Activated CD8-positive, alpha-beta memory T cell treated with anti-CD3 and anti-CD28 coated beads, Interleukin-2, amount 50 U/mL, for 24 hours (primary cell): ENCODE measurements around the gene MPC1.
"Not testable (repeated sequence)": the region's sequence is repeated elsewhere in the genome, so short reads cannot be mapped to it uniquely, and the experiment has no call there.

ENCODE experiments used
- DNase-seq: peaks from one replicate; pipeline ENCODE4 v3.0.0-alpha.2; 2020; ENCODE audit errors: extremely low read depth

MPC1 gene

GRCh38 chr6:166345672-166346071 lies 37.1 kb downstream of the MPC1 start:
- DNase-seq: not testable (repeated sequence)

- DNase-seq: not testable (repeated sequence)
Measured at GRCh38 chr6:166344921-166345320, 37.8 kb downstream of the MPC1 start.

- no peak for DNase-seq
Measured at GRCh38 chr6:166344240-166344639, 38.5 kb downstream of the MPC1 start.

- DNase-seq: no peak
Measured at GRCh38 chr6:166343150-166343487, 39.6 kb downstream of the MPC1 start.

- peak; percentile 68 for DNase-seq
Measured at GRCh38 chr6:166342349-166343149, 40.2 kb downstream of the MPC1 start, which contains the start of gene SFT2D1. SFT2D1 (minus strand) TSS chr6:166342545; CDS start chr6:166342481, 64 bp downstream.

GRCh38 chr6:166341977-166342348 lies 40.8 kb downstream of the MPC1 start:
- no peak for DNase-seq

GRCh38 chr6:166341464-166341863 lies 41.3 kb downstream of the MPC1 start:
- DNase-seq: no peak

GRCh38 chr6:166338854-166339253 lies 43.9 kb downstream of the MPC1 start:
- DNase-seq: no peak

GRCh38 chr6:166336847-166337246 lies 45.9 kb downstream of the MPC1 start:
- DNase-seq: no peak

GRCh38 chr6:166335378-166336302 lies 47.1 kb downstream of the MPC1 start:
- DNase-seq: no peak

- no peak for DNase-seq
Measured at GRCh38 chr6:166334878-166335277, 47.9 kb downstream of the MPC1 start.

- DNase-seq: no peak
Measured at GRCh38 chr6:166333172-166333995, 49.4 kb downstream of the MPC1 start.

- DNase-seq: no peak
Measured at GRCh38 chr6:166331503-166332415, 51.0 kb downstream of the MPC1 start.

GRCh38 chr6:166330612-166331011 lies 52.1 kb downstream of the MPC1 start:
- DNase-seq: no peak

- DNase-seq: no peak
Measured at GRCh38 chr6:166325383-166326042, 57.2 kb downstream of the MPC1 start.

- DNase-seq: no peak
Measured at GRCh38 chr6:166323395-166323794, 59.3 kb downstream of the MPC1 start.

- no peak for DNase-seq
Measured at GRCh38 chr6:166318649-166319600, 63.8 kb downstream of the MPC1 start.

GRCh38 chr6:166318227-166318626 lies 64.5 kb downstream of the MPC1 start:
- DNase-seq: no peak
